Sigmoid colon (tissue), 7 donors: Measurements from ENCODE around the gene SDHD. TPM values are rescaled to one million over a fixed set of nuclear protein-coding genes. Genes with fewer than 3 reads are reported as not detected.

Experiments
- DNase-seq: peaks from one replicate; pipeline ENCODE4 v3.0.0-alpha.2; 2019
- H3K27ac ChIP-seq, 4 donors: fragments of 200-600 bp; sonication (generic); one replicate each; pipeline ENCODE4 v1.5.1; 2016 to 2019; ENCODE audit warnings: mild to moderate bottlenecking in 1 of 4
- H3K27me3 ChIP-seq, 3 donors: fragments of 200-600 bp; sonication (generic); one replicate each; pipeline ENCODE4 v1.5.1; 2019; ENCODE audit warnings: mild to moderate bottlenecking in 1 of 3
- H3K36me3 ChIP-seq, 4 donors: fragments of 200-600 bp; sonication (generic); one replicate each; pipeline ENCODE4 v1.5.1; 2016 to 2019
- H3K4me1 ChIP-seq, 4 donors: fragments of 200-600 bp; sonication (generic); one replicate each; pipeline ENCODE4 v1.5.1; 2017 to 2019
- H3K4me3 ChIP-seq, 4 donors: fragments of 200-600 bp; sonication (generic); one replicate each; pipeline ENCODE4 v1.5.1; 2017 to 2019; ENCODE audit warnings: mild to moderate bottlenecking in 2 of 4, moderate library complexity in 1 of 4
- H3K9me3 ChIP-seq, 4 donors: fragments of 200-600 bp in 3 of 4; sonication (generic) in 3 of 4; one replicate each; pipeline versions ENCODE4 v1.5.1 to v1.6.1; 2013 to 2019
- EP300 ChIP-seq, 4 donors: sonication (generic); formaldehyde crosslinking; IDR thresholded peaks; one replicate each; pipeline ENCODE4 v1.6.1; 2017; ENCODE audit warnings: antibody characterized with exemption in 4 of 4
- POLR2A ChIP-seq, 2 donors: fragments of 450-650 bp; IDR thresholded peaks; one replicate each; pipeline ENCODE4 v1.6.1; 2016; ENCODE audit warnings: antibody characterized with exemption in 2 of 2, mild to moderate bottlenecking in 2 of 2, moderate library complexity in 2 of 2
- POLR2AphosphoS5 ChIP-seq, 4 donors: sonication (generic); formaldehyde crosslinking; IDR thresholded peaks; one replicate each; pipeline ENCODE4 v1.6.1; 2017; ENCODE audit warnings: antibody characterized with exemption in 4 of 4
- WGBS, 2 donors: extraction: QIAGEN DNeasy Blood & Tissue Kit; methylation state at CpG; one replicate each; pipeline ENCODE4 v1.1.7; 2013; 5-methylcytosine and 5-hydroxymethylcytosine counted together
- intact Hi-C: fragments of 100-400 bp; cut with DNase I; formaldehyde crosslinking; loops from one replicate; pipeline ENCODE4 v1.15.1; 2023
- polyA plus RNA-seq, 3 donors: library from polyadenylated mRNA; stranded (reverse); fragments of 200-250 nt; gene quantifications; one replicate each; pipeline ENCODE4 v1.2.3, GENCODE V29; 2013
- total RNA-seq, 4 donors: library from RNA; depleted of rRNA; stranded (reverse); fragments of >200 nt; gene quantifications; one replicate each; pipeline ENCODE4 v1.1.0, GENCODE V29; 2016
- TF ChIP-seq, protein P1 (sequence below), 4 experiments: fragments of 450-650 bp in 3 of 4; fragments of 200-600 bp in 1 of 4; IDR thresholded peaks; one replicate each; pipeline ENCODE4 v1.5.1; 2016 to 2019; ENCODE audit warnings: antibody characterized with exemption in 4 of 4, mild to moderate bottlenecking in 3 of 4, moderate library complexity in 2 of 4
- donor health status: healthy with polysubstance abuse.
- donor health status: Bipolar disorder and iron deficiency.
- donor health status: healthy.

Gene SDHD
- 100 to 1,000 TPM in 3 of 4 donors, 10 to 100 TPM in 1; 96.4 to 169 (median 134) TPM for total RNA-seq
- polyA plus RNA-seq = 100 to 1,000 TPM; 160 to 545 (median 304) TPM

DNA sequence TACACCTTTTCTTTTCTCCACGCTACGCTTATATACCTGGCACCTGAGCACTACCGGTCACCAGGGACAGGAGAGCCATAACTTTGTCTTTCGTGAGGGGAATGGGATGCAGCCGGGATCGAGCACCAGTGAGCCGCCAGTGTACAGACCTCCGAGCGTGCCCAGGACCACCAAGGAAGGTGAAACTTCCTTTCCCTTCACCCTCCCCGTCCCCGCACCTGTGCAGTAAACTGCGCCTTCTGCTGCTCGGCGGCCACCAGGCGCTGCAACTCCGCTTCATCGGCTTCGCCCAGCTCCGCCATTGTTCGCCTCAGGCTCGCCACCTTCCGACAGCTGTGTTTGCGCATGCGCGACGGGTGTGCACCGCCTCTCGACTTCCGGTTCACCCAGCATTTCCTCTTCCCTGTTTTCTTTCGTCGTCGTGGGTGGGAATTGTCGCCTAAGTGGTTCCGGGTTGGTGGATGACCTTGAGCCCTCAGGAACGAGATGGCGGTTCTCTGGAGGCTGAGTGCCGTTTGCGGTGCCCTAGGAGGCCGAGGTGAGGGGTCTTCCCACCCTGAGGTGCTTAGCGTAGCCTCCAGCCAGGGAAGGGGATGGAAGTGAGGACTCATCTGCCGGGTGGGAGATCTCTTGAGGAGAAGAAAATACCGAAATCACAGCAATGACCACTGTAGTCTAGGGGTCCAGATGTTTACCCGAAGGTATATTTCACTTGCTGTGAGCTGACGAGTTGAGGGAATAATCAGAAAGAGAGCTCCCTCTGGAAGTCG lies at the start of gene SDHD, which contains the start of gene TIMM8B:
Gene SDHD (plus strand): TSS at position 452 of the 770 bp plus-strand sequence. CDS start 35 bp downstream, at position 487.
Gene TIMM8B (minus strand): TSS at position 335 of the 770 bp plus-strand sequence. CDS start 33 bp downstream, at position 302.
- intact Hi-C loops = loop anchor here (5.0 kb wide), 1 partner anchor 209 kb away; the partner anchor contains the start of genes CFAP68 and FDXACB1
- WGBS, 2 donors = 0% methylated on average over 45 of the region's 45 CpGs

DNA sequence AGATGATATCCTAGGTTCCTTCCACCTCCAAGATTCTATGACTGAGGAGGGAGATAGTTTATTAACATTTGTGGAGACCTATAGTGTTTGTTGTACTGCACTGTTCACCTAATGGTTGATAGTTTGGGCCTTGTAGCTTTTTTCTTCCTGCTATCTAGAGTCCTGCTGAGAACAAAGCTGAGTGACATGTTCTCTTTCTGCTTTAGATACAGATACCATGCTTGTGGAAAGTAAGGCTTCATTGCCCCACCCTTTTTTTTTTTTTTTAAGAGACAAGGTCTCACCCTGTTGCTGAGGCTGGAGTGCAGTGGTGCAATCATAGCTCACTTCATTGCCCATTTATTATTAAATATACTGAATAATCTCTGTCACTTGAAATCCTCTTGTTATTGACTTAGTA lies 49.1 kb upstream of the SDHD start:
- no peak for DNase-seq
- no peaks in the 10 kb centered on the region for H3K9me3 ChIP-seq
- no peak for TF ChIP-seq EP300 (IDR thresholded peaks at IDR 0.05)
- TF ChIP-seq POLR2AphosphoS5 (IDR thresholded peaks at IDR 0.05) = no peak
- TF ChIP-seq POLR2A (IDR thresholded peaks at IDR 0.05) = no peak
- TF ChIP-seq, protein P1, sequence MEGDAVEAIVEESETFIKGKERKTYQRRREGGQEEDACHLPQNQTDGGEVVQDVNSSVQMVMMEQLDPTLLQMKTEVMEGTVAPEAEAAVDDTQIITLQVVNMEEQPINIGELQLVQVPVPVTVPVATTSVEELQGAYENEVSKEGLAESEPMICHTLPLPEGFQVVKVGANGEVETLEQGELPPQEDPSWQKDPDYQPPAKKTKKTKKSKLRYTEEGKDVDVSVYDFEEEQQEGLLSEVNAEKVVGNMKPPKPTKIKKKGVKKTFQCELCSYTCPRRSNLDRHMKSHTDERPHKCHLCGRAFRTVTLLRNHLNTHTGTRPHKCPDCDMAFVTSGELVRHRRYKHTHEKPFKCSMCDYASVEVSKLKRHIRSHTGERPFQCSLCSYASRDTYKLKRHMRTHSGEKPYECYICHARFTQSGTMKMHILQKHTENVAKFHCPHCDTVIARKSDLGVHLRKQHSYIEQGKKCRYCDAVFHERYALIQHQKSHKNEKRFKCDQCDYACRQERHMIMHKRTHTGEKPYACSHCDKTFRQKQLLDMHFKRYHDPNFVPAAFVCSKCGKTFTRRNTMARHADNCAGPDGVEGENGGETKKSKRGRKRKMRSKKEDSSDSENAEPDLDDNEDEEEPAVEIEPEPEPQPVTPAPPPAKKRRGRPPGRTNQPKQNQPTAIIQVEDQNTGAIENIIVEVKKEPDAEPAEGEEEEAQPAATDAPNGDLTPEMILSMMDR (IDR thresholded peaks at IDR 0.05) = no peak
- intact Hi-C loops = no loop called here
- peaks cover 0 to 89% (median 32%) of the 10 kb centered on the region in 4 donors for H3K36me3 ChIP-seq
- no peak overlapping the region for H3K4me3 ChIP-seq
- no peak overlapping the region for H3K27ac ChIP-seq
- no peaks in the 10 kb centered on the region for H3K4me1 ChIP-seq
- no peaks in the 10 kb centered on the region for H3K27me3 ChIP-seq

More for the DNA sequence above, at the start of gene SDHD, which contains the start of gene TIMM8B:
- DNase-seq = peak; percentile 98
- H3K27me3 ChIP-seq = no peaks in the 10 kb centered on the region
- H3K27ac ChIP-seq = peak within 1 kb of the TSS; percentile 81 to 86 (median 82)
- peak within 1 kb of the TSS; percentile 74 to 81 (median 75) for H3K4me3 ChIP-seq
- peaks cover 0 to 38% (median 33%) of the 10 kb centered on the region in 4 donors for H3K4me1 ChIP-seq
- no peaks in the 10 kb centered on the region for H3K9me3 ChIP-seq
- H3K36me3 ChIP-seq = peaks cover 10 to 76% (median 46%) of the 10 kb centered on the region in 4 donors
- TF ChIP-seq, protein P1 (IDR thresholded peaks at IDR 0.05) = peak in 2 of 4 experiments; percentile 20 to 36
- TF ChIP-seq EP300 (IDR thresholded peaks at IDR 0.05) (no peak), POLR2A (IDR thresholded peaks at IDR 0.05) (peak; percentile 37 to 53), POLR2AphosphoS5 (IDR thresholded peaks at IDR 0.05) (peak; percentile 75 to 88 (median 87))

DNA sequence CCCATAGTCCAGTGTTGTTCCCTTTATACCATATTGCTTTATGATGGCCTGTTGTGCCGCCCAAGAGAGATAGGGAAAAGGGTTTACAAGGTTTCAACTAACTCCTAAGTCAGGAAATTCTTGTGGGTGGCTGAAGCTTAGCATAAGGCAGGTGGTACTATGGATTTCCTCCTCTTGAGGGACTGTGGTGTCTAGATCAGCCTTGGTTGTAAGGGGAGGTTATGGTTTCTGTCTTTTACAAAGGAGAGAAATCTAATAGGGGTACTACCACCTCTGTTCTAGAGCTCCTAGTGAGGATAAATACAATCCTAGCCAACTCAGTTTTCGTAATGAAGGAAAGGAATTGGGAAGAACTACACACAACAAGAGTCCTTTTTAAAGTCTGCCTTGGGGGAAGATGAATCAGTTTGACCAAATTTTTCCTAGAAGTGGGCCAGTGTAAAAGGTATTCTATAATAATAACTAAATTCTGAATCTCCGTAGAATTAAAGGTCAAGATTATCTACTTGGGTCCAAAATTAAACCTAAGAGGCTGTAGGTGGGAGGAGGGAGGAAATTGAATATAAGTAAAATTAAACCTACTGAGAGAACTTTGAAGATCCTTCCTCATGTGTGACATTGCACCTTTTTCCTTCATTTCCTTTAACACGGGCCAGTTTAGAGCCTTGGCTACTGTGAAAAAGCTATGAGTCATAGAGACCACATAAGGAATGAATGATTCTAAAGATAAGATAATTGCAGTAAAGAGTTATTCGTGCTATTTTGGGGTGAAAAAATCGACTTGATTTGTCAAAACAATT lies 44.3 kb upstream of the SDHD start:
- WGBS, 2 donors = 47 to 58% methylated on average over 6 of the region's 6 CpGs
- no peak for DNase-seq
- H3K4me1 ChIP-seq = no peaks in the 10 kb centered on the region
- no peak overlapping the region for H3K27ac ChIP-seq
- H3K9me3 ChIP-seq = no peaks in the 10 kb centered on the region
- intact Hi-C loops = no loop called here
- no peaks in the 10 kb centered on the region for H3K27me3 ChIP-seq
- no peak for TF ChIP-seq EP300 (IDR thresholded peaks at IDR 0.05)
- no peak for TF ChIP-seq POLR2AphosphoS5 (IDR thresholded peaks at IDR 0.05)
- TF ChIP-seq, protein P1 (IDR thresholded peaks at IDR 0.05) = no peak
- no peak for TF ChIP-seq POLR2A (IDR thresholded peaks at IDR 0.05)
- H3K36me3 ChIP-seq = peaks cover 0 to 98% (median 40%) of the 10 kb centered on the region in 4 donors
- H3K4me3 ChIP-seq = no peak overlapping the region

DNA sequence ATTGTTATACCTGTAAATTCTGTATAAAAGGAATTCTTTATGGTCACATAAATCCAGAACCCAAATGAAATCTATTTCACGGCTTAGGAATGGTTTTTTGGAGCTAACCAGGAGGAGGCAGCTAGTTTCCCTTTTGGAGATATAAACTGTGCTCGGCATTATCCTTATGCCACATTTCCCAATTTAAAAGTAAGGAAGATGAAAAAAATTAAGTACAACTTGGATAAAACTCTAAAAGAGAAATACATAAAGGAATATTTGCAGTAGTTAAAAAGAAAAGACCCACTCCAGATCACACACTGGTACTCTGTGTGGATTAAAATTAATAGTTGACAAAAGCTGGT lies 43.7 kb upstream of the SDHD start:
- Histone ChIP-seq H3K4me1 (no peaks in the 10 kb centered on the region), H3K9me3 (no peaks in the 10 kb centered on the region), H3K36me3 (peaks cover 0 to 98% (median 40%) of the 10 kb centered on the region in 4 donors), H3K4me3 (no peak overlapping the region), H3K27me3 (no peaks in the 10 kb centered on the region), H3K27ac (no peak overlapping the region)
- WGBS, 2 donors = 95 to 97% methylated on average over 2 of the region's 2 CpGs
- TF ChIP-seq, protein P1 (IDR thresholded peaks at IDR 0.05) = no peak
- TF ChIP-seq EP300 (IDR thresholded peaks at IDR 0.05) (no peak), POLR2A (IDR thresholded peaks at IDR 0.05) (no peak), POLR2AphosphoS5 (IDR thresholded peaks at IDR 0.05) (no peak)
- DNase-seq = no peak
- intact Hi-C loops = no loop called here
